K562 (cell line): ENCODE measurements around the gene BRCA1.
A peak's percentile ranks its signal among the peaks of the same experiment; 100 is the strongest.

Experiments used
- EZH2 ChIP-seq: IDR thresholded peaks from 2 replicates; pipeline ENCODE4 v1.6.1; 2012; ENCODE audit warnings: low read depth, mild to moderate bottlenecking, inconsistent platforms, low read length, borderline replicate concordance
- PTBP1 ChIP-seq: fragments of 200-400 bp; formaldehyde crosslinking; IDR thresholded peaks from 2 replicates; pipeline ENCODE4 v1.6.1; 2017; ENCODE audit warnings: low read depth, low read length
- ZBTB33 ChIP-seq: sonication (generic); formaldehyde crosslinking; IDR thresholded peaks from 2 replicates; pipeline ENCODE4 v1.8.1; 2023; ENCODE audit warnings: mild to moderate bottlenecking, missing genetic modification reagents

- 0 out of 2 replicates have a peak, but pooled peaks have one; percentile 31 for TF ChIP-seq ZBTB33 (CRISPR knock-in tag)
- no peak for TF ChIP-seq EZH2
- TF ChIP-seq PTBP1: no peak
Measured at GRCh38 chr17:43170766-43171585, 45.8 kb upstream of the BRCA1 start, which contains the start of gene NBR1.
